Stimulated activated CD4-positive, alpha-beta T cell treated with anti-CD3 and anti-CD28 coated beads, Interleukin-1b, Interleukin-23, amount 100 ng/mL, for 4 hours (primary cell): ENCODE data around the gene NSD1.
A peak's percentile ranks its signal among the peaks of the same experiment; 100 is the strongest.
"Not testable (repeated sequence)": the region's sequence is repeated elsewhere in the genome, so short reads cannot be mapped to it uniquely, and the experiment has no call there.

Experiments
- DNase-seq, 2 donors: peaks; one replicate each; pipeline ENCODE4 v3.0.0-alpha.2; 2020; ENCODE audit warnings: low read depth in 2 of 2

Gene NSD1

DNA sequence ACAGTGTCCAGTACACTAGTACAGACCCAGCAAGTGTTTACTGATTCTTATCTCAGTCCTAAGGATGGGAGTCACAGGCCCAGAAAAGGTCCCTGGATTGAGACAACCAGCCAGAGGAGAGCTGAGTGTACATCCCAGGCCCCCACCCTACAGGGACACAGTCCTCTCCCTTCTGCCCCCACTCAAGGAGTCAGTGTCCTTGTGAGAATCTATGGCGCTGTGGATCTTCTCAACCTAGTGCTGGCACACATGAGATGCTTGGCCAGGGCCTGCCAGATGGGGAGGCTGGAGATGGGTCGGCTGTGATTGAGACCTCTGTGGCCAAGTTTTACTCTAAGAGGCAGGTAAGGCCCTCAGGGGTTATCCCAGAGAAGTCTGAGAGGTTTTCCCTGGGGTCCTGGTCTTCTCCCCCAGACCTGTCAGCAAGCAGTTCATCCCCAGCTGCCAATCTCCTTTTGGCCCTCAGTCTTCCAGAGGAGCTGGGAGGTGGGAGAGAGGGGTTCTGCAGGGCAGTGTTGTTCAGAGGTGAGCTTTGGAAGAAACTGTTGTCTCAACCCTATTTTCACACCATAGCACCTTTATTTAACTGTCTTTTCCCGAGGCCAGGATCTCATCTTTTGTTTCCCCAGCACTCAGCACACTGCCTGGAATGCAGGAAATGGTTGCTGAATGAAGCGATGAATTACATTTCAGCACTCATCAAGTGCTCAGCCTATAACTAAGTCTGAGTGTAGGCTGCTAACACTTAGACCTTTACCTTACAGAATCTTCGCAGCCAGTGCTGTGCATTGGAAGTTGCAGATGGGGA lies 3.2 kb upstream of the NSD1 start:
- DNase-seq: no peak

GRCh38 chr5:177131019-177131320 lies 2.6 kb upstream of the NSD1 start:
- no peak for DNase-seq

DNA sequence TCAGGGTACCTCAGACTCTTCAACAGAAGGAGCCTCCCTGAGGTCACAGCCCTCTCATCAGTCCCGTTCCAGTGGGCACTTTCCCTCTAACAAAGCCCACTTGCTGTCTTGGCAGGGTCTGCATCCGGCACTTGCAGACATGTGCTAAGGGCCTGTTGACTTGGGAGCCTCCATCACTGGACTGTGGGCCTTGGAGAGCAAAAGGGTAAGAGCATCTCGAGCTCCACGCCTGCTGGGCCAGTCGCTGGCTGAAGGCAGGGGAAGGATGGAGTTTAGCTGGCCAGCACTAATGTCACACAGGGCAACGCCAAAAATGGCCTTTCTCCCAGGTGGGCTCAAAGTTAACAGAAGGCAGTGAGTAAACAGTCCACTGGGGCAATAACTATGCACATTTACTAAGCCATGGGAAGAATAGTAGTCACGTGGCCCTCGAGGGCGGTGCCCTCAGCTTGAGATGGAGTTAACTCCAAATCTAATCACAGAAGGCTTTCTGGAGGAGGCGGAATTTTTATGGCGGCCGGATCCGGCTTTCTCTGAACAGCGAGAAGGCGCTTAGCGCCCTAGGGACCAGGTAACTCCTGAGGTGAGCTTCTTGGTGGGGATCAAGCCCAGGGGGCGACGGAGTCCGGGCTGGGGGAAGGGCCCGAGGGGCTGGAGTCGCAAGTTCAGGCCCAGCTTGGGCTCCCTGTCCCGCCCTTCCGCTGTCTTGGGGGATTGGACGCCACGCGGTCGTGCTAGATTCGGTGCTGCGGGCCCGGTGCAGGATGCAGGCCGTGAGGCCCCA lies 2.0 kb upstream of the NSD1 start:
- no peak for DNase-seq

GRCh38 chr5:177132136-177133095 lies 1.2 kb upstream of the NSD1 start:
- DNase-seq: no peak

DNA sequence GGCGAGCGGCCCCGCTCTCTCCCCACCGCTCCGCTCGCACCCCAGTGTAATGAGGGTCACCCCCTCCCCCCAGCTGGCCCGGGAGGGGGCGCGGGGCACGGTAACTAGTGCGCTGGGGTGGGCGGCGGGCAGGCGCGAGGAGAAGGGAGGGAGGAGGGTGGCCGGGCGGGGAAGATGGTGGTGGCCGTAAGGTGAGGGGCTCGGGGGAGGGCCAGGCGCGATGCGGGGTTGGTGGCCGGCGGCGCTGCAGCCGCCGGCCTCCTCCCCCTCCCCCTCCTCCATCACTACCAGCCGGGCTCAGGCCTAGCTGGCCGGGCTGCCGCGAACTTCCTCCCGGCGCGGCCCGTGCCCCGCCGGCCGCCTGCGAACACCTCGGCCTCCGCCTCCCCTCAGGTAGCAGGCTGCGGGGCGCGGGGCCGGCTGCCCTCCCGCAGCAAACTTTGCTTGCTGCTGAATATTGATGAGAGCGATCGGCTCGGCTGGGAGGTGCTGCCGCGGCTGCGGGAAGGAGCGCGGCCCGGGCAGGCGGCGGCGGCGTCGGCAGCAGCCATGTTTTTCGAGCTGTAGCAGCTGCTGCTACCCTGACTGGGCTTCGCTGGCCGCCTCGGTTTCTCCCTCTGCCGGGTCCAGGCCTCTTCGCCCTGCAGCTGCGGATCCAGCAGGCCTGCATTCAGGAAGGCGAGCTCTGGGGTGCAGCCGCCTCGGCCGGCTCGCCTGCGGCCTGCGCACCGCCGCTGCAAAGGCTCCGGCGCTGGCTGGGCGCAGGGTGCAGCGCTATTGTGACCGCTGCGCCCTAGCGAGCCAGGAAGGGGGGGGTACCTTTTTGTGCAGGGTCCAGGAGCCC lies 502 bp downstream of the NSD1 start:
- DNase-seq: peak in 1 of 2 donors; percentile 37

DNA sequence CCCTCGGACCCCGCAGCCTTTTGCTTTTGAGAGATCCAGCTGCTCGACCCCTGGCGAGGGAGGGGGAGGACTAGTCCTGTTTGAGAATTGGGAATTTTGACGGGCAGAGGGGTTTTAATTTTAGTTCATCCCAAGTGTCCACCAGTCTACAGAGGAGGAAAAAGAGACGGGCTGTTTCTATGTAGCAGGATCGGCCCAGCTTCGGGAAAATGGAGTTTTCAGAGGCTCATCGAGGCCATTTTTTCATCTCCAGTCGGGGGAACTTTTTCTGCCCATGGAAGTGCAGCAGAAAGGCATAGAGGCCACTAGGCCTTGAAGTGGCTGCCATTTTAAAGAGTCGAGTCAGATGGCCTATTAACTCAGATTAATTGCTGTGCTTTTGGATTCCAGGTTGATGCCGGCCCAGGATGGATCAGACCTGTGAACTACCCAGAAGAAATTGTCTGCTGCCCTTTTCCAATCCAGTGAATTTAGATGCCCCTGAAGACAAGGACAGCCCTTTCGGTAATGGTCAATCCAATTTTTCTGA lies 1.2 kb downstream of the NSD1 start:
- DNase-seq: no peak

DNA sequence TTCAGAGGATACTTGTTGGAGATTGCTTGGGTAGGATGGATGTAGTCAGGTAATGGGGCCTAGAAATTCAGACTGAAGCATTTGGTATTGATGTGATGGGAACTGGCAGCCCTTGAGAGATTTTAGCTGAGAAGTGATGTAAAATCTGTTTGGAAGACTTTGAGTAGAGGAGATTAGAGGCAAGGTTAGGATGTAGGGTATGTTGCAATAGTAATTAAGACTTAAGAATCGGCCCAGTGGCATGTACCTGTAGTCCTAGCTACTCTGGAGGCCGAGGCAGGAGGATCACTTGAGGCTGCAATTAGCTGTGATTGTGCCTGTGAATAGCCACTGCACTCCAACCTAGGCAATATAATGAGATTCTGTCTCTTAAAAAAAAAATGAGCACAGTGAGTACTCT lies 6.7 kb downstream of the NSD1 start:
- DNase-seq: no peak

DNA sequence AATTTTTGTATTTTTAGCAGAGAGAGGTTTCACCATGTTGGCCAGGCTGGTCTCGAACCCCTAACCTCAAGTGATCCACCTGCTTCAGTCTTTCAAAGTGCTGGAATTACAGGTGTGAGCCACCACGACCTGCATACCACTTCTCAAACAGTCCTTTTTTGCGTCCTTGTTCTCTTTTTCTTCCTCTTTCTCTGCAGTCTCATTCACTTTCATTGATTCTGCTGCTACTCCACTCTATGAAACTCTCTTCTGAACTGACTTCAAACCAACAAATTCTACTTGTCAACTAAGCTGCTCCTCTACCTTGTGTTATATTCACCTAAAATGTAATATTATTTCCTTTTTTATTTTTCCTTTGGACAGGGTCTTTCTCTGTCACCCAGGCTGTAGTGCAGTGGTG lies 7.9 kb downstream of the NSD1 start:
- DNase-seq: no peak

DNA sequence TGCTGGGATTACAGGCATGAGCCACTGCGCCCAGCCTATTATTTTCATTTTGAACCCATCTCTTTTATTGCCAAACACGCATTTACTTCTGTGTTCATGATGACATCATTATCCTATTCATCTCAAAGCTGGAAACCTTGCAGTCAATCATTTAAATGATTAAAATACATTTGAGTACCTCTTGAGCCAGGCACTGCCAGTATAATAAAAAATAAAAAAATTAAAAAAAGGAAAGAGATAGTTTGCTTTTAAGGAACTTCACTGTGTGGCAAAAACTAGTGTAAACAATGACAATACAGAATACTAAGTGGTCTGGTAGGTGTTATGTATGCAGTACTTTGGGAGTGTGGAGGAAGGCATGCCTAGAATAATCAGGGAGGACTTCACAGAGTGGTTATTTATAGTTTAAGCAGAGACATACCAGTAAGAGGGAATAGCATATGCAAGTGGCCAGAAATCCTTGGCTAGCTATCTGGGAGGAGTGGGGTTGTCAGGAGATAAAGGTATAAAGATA lies 8.6 kb downstream of the NSD1 start:
- no peak for DNase-seq

- DNase-seq: no peak
These were observed 9.2 kb downstream of the NSD1 start for GRCh38 chr5:177142778-177143177.

DNA sequence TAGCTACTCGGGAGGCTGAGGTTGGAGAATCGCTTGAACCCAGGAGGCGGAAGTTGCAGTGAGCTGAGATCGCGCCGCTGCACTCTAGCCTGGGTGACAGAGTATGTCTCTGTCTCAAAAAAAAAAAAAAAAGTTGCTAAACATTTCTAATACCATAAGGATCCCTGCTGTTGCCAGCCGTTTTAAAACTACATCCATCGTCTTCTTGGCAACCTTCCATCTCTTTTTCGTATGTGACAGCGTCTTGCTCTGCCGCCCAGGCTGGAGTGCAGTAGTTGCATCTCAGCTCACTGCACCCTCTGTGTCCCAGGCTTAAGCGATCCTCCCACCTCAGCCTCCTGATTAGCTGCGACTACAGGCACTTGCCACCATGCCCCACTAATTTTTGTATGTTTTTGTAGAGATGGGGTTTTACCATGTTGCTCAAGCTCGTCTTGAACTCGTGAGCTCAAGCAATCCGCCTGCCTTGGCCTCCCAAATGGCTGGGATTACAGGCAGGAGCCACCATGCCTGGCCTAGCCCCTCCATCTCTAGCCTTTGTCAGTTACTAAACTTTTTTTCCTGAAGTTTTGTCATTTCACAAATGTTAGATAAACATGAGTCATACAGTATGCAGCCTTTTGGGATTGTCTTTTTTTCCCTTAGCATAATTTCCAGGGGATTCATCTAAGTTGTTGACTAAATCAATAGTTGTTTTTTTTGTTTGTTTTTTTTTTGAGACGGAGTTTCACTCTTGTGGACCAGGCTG lies 13.5 kb downstream of the NSD1 start:
- DNase-seq: no peak

DNA sequence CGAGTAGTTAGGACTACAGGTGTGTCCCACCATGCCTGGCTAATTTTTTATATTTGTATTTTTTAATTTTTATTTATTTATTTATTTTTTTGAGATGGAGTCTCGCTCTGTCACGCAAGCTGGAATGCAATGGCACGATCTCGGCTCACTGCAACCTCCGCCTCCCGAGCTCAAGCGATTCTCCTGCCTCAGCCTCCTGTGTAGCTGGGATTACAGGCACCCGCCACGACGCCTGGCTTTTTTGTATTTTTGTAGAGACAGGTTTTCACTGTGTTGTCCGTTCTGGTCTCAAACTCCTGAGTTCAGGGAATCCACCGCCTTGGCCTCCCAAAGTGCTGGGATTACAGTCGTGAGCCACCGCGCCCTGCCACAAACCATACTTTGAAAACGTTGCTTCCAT lies 16.5 kb downstream of the NSD1 start:
- DNase-seq: not testable (repeated sequence)

DNA sequence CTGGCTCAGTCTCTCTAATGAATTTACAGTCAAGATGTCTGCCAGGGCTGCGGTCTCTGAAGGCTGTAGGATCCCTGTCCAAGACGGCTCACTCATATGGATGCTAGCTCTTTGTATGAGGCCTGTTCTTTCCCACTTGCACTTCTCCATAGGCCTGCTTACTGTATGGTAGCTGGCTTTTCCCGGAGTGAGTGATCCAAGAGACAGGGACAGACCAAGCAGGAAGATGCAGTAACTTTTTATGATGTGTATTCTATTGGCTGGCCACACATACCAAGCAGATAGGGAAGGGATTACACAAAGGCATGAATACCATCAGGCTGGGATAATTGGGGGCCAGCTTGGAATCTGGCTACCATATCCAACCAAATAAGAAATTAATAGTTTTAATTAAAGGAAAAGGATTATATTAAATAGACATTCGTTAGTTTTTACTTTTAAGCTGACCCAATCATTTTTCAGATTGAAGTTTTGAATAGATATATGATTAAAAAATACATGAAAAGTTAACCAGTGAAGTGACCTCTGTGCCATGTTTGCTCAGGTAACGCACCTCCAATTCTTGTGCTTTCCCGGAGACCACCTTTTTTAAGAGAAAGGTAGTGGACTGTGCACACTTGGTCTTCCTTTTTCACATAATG lies 20.6 kb downstream of the NSD1 start:
- DNase-seq: no peak

GRCh38 chr5:177162379-177162778 lies 28.8 kb downstream of the NSD1 start:
- no peak for DNase-seq

- no peak for DNase-seq
These were observed 29.9 kb downstream of the NSD1 start for GRCh38 chr5:177163500-177163899.

- DNase-seq: no peak
These were observed 35.7 kb downstream of the NSD1 start for GRCh38 chr5:177169271-177169670.

DNA sequence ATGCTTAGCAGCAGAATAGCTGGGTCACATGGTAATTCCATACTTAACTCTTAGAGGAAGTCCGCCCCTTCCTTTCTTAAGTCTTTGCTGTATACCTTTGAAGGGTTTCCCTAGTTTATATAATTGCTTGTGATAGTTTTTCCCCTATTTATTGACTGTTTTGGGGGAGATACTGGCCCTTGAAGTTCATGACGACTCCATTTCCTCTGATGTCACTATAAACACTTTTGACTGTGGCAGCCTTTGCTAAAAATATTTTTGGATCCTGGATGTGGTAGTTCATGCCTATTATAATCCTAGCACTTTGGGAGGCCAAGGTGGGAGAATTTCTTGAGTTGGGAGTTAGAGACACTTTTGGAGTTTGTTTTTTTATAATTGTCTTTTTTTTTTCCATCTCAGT lies 38.4 kb downstream of the NSD1 start:
- DNase-seq: no peak

- DNase-seq: no peak
These were observed 41.8 kb downstream of the NSD1 start for GRCh38 chr5:177175336-177175735.

GRCh38 chr5:177176175-177176711 lies 42.7 kb downstream of the NSD1 start:
- no peak for DNase-seq
